Measurements from ENCODE around the gene SLC35F3. TPM values are rescaled to one million over a fixed set of nuclear protein-coding genes. Genes with fewer than 3 reads are reported as not detected.

The SLC35F3 gene
- total and polyA plus RNA-seq, 4 donors = 0.01 to 0.37 (median 0.08) TPM; not detected in 1

- DNase-seq (ENCODE audit: low spot score) = no peak
- no peak overlapping the region for H3K4me3 ChIP-seq (ENCODE audit: low read depth in 1 of 3, low read length in 3 of 3)
- 62% methylated on average over 4 of the region's 4 CpGs for whole genome bisulfite sequencing
- no peaks in the 10 kb centered on the region for H3K4me1 ChIP-seq (ENCODE audit: control insufficient read depth in 4 of 4, insufficient read depth in 4 of 4, low read length in 3 of 4)
- H3K27me3 ChIP-seq (ENCODE audit: control insufficient read depth in 4 of 4, insufficient read depth in 4 of 4, low read length in 3 of 4) = peaks cover 0 to 3% (median 0%) of the 10 kb centered on the region in 4 donors
- no peak overlapping the region for H3K27ac ChIP-seq (ENCODE audit: low read depth in 1 of 2, low read length in 2 of 2)
- no peak overlapping the region for H3K9ac ChIP-seq (ENCODE audit: low read depth in 1 of 2, low read length in 2 of 2)
- no peaks in the 10 kb centered on the region for H3K36me3 ChIP-seq (ENCODE audit: control insufficient read depth in 4 of 4, insufficient read depth in 3 of 4, low read depth in 1 of 4, low read length in 3 of 4)
- TF ChIP-seq GABPA (IDR thresholded peaks at IDR 0.05 in 1 of 2, conservative IDR thresholded peaks at IDR 0.05 in 1 of 2) (no peak), YY1 (IDR thresholded peaks at IDR 0.05) (no peak), RAD21 (IDR thresholded peaks at IDR 0.05) (no peak), JUND (IDR thresholded peaks at IDR 0.05) (no peak), FOXA1 (IDR thresholded peaks at IDR 0.05) (no peak), REST (IDR thresholded peaks at IDR 0.05) (no peak), SP1 (IDR thresholded peaks at IDR 0.05) (no peak), RXRA (IDR thresholded peaks at IDR 0.05) (no peak), HNF4G (IDR thresholded peaks at IDR 0.05) (no peak)
- no peaks in the 10 kb centered on the region for H3K9me3 ChIP-seq (ENCODE audit: control insufficient read depth in 4 of 4, low read length in 3 of 4)
Observed at GRCh38 chr1:233935297-233935868, 30.9 kb downstream of the SLC35F3 start.

- Histone ChIP-seq H3K27ac (ENCODE audit: low read depth in 1 of 2, low read length in 2 of 2) (no peak overlapping the region), H3K27me3 (ENCODE audit: control insufficient read depth in 4 of 4, insufficient read depth in 4 of 4, low read length in 3 of 4) (peaks cover 0 to 3% (median 0%) of the 10 kb centered on the region in 4 donors), H3K4me3 (ENCODE audit: low read depth in 1 of 3, low read length in 3 of 3) (no peak overlapping the region), H3K4me1 (ENCODE audit: control insufficient read depth in 4 of 4, insufficient read depth in 4 of 4, low read length in 3 of 4) (no peaks in the 10 kb centered on the region), H3K36me3 (ENCODE audit: control insufficient read depth in 4 of 4, insufficient read depth in 3 of 4, low read depth in 1 of 4, low read length in 3 of 4) (no peaks in the 10 kb centered on the region), H3K9ac (ENCODE audit: low read depth in 1 of 2, low read length in 2 of 2) (no peak overlapping the region), H3K9me3 (ENCODE audit: control insufficient read depth in 4 of 4, low read length in 3 of 4) (no peaks in the 10 kb centered on the region)
- TF ChIP-seq HNF4A (conservative IDR thresholded peaks at IDR 0.05) (no peak), GABPA (IDR thresholded peaks at IDR 0.05 in 1 of 2, conservative IDR thresholded peaks at IDR 0.05 in 1 of 2) (no peak), NR2F2 (IDR thresholded peaks at IDR 0.05) (no peak), EGR1 (IDR thresholded peaks at IDR 0.05; ENCODE audit: low read depth in 2 of 2) (no peak), TAF1 (conservative IDR thresholded peaks at IDR 0.05) (no peak), HNF4G (IDR thresholded peaks at IDR 0.05) (no peak), YY1 (IDR thresholded peaks at IDR 0.05) (no peak), CTCF (IDR thresholded peaks at IDR 0.05; ENCODE audit: low read depth, low read length, missing input control) (no peak), JUND (IDR thresholded peaks at IDR 0.05) (no peak), SP1 (IDR thresholded peaks at IDR 0.05) (no peak), ATF3 (IDR thresholded peaks at IDR 0.05) (no peak), RAD21 (IDR thresholded peaks at IDR 0.05) (no peak), MAX (IDR thresholded peaks at IDR 0.05) (no peak), FOXA1 (IDR thresholded peaks at IDR 0.05) (no peak)
- WGBS = 90% methylated on average over 1 of the region's 1 CpG
- no peak for DNase-seq (ENCODE audit: low spot score)
Observed at GRCh38 chr1:233936422-233936821, 31.9 kb downstream of the SLC35F3 start.
